GM12875 (cell line): ENCODE measurements around the gene KRT78.

Experiments
- H3K4me3 ChIP-seq: one replicate; pipeline ENCODE4 v1.5.1; 2011; ENCODE audit warnings: low read depth, low read length, control low read depth
- CTCF ChIP-seq: IDR thresholded peaks from 2 replicates; pipeline ENCODE4 v1.5.1; 2011; ENCODE audit warnings: low read depth, mild to moderate bottlenecking, control low read depth, inconsistent platforms, low read length, moderate library complexity, borderline replicate concordance; ENCODE audit not compliant: insufficient read depth

Gene KRT78

GRCh38 chr12:52828156-52828555 lies 20.6 kb downstream of the KRT78 start:
- no peak for TF ChIP-seq CTCF
- H3K4me3 ChIP-seq: no peak overlapping the region

GRCh38 chr12:52827499-52828090 lies 21.2 kb downstream of the KRT78 start:
- H3K4me3 ChIP-seq: no peak overlapping the region
- no peak for TF ChIP-seq CTCF

- H3K4me3 ChIP-seq: no peak overlapping the region
- TF ChIP-seq CTCF: no peak
Observed at GRCh38 chr12:52826611-52827498, 21.9 kb downstream of the KRT78 start.

GRCh38 chr12:52825961-52826360 lies 22.8 kb downstream of the KRT78 start:
- no peak for TF ChIP-seq CTCF
- no peak overlapping the region for H3K4me3 ChIP-seq

- no peak for TF ChIP-seq CTCF
- no peak overlapping the region for H3K4me3 ChIP-seq
Observed at GRCh38 chr12:52824741-52825410, 23.9 kb downstream of the KRT78 start.

GRCh38 chr12:52823761-52824450 lies 24.9 kb downstream of the KRT78 start:
- H3K4me3 ChIP-seq: no peak overlapping the region
- TF ChIP-seq CTCF: no peak
